Brain microvascular endothelial cell (primary cell): ENCODE results near the gene A2ML1.
"Not testable (repeated sequence)": the region's sequence is repeated elsewhere in the genome, so short reads cannot be mapped to it uniquely, and the experiment has no call there.

ENCODE experiments used
- DNase-seq: peaks from one replicate; pipeline ENCODE4 v3.0.0-alpha.2; 2020
- H3K27ac ChIP-seq: fragments of 250-450 bp; sonication (Bioruptor Pico); 2 replicates; pipeline ENCODE4 v1.5.1; 2020; ENCODE audit warnings: mild to moderate bottlenecking, moderate library complexity
- H3K27me3 ChIP-seq: fragments of 250-450 bp; sonication (Bioruptor Pico); replicated peaks from 2 replicates; pipeline ENCODE4 v1.5.1; 2020; ENCODE audit warnings: mild to moderate bottlenecking
- H3K36me3 ChIP-seq: fragments of 250-450 bp; sonication (Bioruptor Pico); replicated peaks from 2 replicates; pipeline ENCODE4 v1.5.1; 2020; ENCODE audit warnings: mild to moderate bottlenecking
- H3K4me3 ChIP-seq: 2 replicates; pipeline ENCODE4 v1.5.1; 2011; ENCODE audit warnings: low read depth, mild to moderate bottlenecking, control low read depth, low read length, moderate library complexity
- CTCF ChIP-seq: IDR thresholded peaks from 2 replicates; pipeline ENCODE4 v1.5.1; 2011; ENCODE audit warnings: low read depth, mild to moderate bottlenecking, moderate library complexity, low read length, control low read depth, inconsistent platforms; ENCODE audit errors: missing control alignments
- in situ Hi-C: cut with HindIII; loops from 2 replicates; pipeline ENCODE4 v1.10.0; 2017; ENCODE audit warnings: low sequenced_read_pairs, low pct_ligation_motif_present

Gene A2ML1

GRCh38 chr12:8807084-8807483 lies 15.3 kb upstream of the A2ML1 start:
- H3K36me3 ChIP-seq, H3K27me3 ChIP-seq, H3K4me3 ChIP-seq, DNase-seq, in situ Hi-C loops, H3K27ac ChIP-seq: not testable (repeated sequence)

GRCh38 chr12:8810112-8810511 lies 12.3 kb upstream of the A2ML1 start:
- H3K36me3 ChIP-seq, H3K27me3 ChIP-seq, in situ Hi-C loops, H3K4me3 ChIP-seq, H3K27ac ChIP-seq, DNase-seq: not testable (repeated sequence)

- in situ Hi-C loops: no loop called here
- no peak for DNase-seq
- H3K36me3 ChIP-seq: no peaks in the 10 kb centered on the region
- H3K27me3 ChIP-seq: no peaks in the 10 kb centered on the region
- no peak for TF ChIP-seq CTCF
- no peak overlapping the region for H3K27ac ChIP-seq
- no peak overlapping the region for H3K4me3 ChIP-seq
These were observed 8.7 kb upstream of the A2ML1 start for GRCh38 chr12:8813572-8814357.

- Histone ChIP-seq H3K4me3 (no peak overlapping the region), H3K36me3 (no peaks in the 10 kb centered on the region), H3K27ac (no peak overlapping the region), H3K27me3 (no peaks in the 10 kb centered on the region)
- in situ Hi-C loops: no loop called here
- no peak for TF ChIP-seq CTCF
- DNase-seq: no peak
These were observed 5.9 kb upstream of the A2ML1 start for GRCh38 chr12:8816448-8817050.

GRCh38 chr12:8817856-8818255 lies 4.6 kb upstream of the A2ML1 start:
- Histone ChIP-seq H3K36me3 (no peaks in the 10 kb centered on the region), H3K4me3 (no peak overlapping the region), H3K27me3 (no peaks in the 10 kb centered on the region), H3K27ac (no peak overlapping the region)
- DNase-seq: no peak
- no peak for TF ChIP-seq CTCF
- in situ Hi-C loops: no loop called here

- no peak overlapping the region for H3K27ac ChIP-seq
- no peaks in the 10 kb centered on the region for H3K27me3 ChIP-seq
- TF ChIP-seq CTCF: no peak
- in situ Hi-C loops: no loop called here
- DNase-seq: no peak
- H3K4me3 ChIP-seq: no peak overlapping the region
- H3K36me3 ChIP-seq: no peaks in the 10 kb centered on the region
These were observed 3.9 kb upstream of the A2ML1 start for GRCh38 chr12:8818526-8818925.

GRCh38 chr12:8819666-8819980 lies 2.8 kb upstream of the A2ML1 start:
- in situ Hi-C loops: no loop called here
- Histone ChIP-seq H3K4me3 (no peak overlapping the region), H3K27ac (no peak overlapping the region), H3K27me3 (no peaks in the 10 kb centered on the region), H3K36me3 (no peaks in the 10 kb centered on the region)
- no peak for DNase-seq
- TF ChIP-seq CTCF: no peak

GRCh38 chr12:8820676-8821407 lies 1.6 kb upstream of the A2ML1 start:
- in situ Hi-C loops, DNase-seq, H3K27ac ChIP-seq: not testable (repeated sequence)

More at GRCh38 chr12:8820676-8821407, 1.6 kb upstream of the A2ML1 start:
- not testable (repeated sequence) for H3K4me3 ChIP-seq, H3K36me3 ChIP-seq, H3K27me3 ChIP-seq
